K562 (cell line): ENCODE data around the gene SNAPC2.

Experiments
- BHLHE40 ChIP-seq: IDR thresholded peaks from 2 replicates; pipeline ENCODE4 v1.6.1; 2011; ENCODE audit warnings: low read length, improper control_type of control experiment
- CTCF ChIP-seq, 3 experiments: IDR thresholded peaks in 2 of 3; conservative IDR thresholded peaks in 1 of 3; 2 replicates each; pipeline ENCODE4 v1.5.1; 2011 to 2012; ENCODE audit warnings: low read length in 3 of 3, mild to moderate bottlenecking in 3 of 3, control low read depth in 2 of 3, improper control_type of control experiment in 1 of 3, inconsistent platforms in 1 of 3, low read depth in 1 of 3, mixed read lengths in 1 of 3, moderate library complexity in 1 of 3; ENCODE audit not compliant: insufficient read depth in 2 of 3
- FOS ChIP-seq: IDR thresholded peaks from 3 replicates; pipeline ENCODE4 v1.6.1; 2011; ENCODE audit not compliant: insufficient read length; ENCODE audit errors: extremely low read depth
- KLF13 ChIP-seq: fragments of 450-650 bp; IDR thresholded peaks from 2 replicates; pipeline ENCODE4 v1.6.1; 2016; ENCODE audit warnings: missing genetic modification characterization, low read depth, mild to moderate bottlenecking, missing compliant biosample characterization, moderate library complexity, borderline replicate concordance
- MAZ ChIP-seq, 2 experiments: fragments of 450-650 bp in 1 of 2; sonication (generic) in 1 of 2; formaldehyde crosslinking; IDR thresholded peaks in 1 of 2; conservative IDR thresholded peaks in 1 of 2; 2 replicates each; pipeline versions ENCODE4 v1.4.0 to v1.5.0; 2020; ENCODE audit warnings: mild to moderate bottlenecking in 1 of 2, missing genetic modification reagents in 1 of 2
- MYC ChIP-seq, 2 experiments: fragments of 250-450 bp in 1 of 2; sonication (Bioruptor Pico) in 1 of 2; IDR thresholded peaks; 2 replicates each; pipeline versions ENCODE4 v1.5.1 to v1.6.1; 2012 to 2021; ENCODE audit warnings: low read depth in 2 of 2, borderline replicate concordance in 1 of 2, improper control_type of control experiment in 1 of 2, low read length in 1 of 2, mild to moderate bottlenecking in 1 of 2, moderate library complexity in 1 of 2
- NFE2L1 ChIP-seq: fragments of 450-650 bp; IDR thresholded peaks from 2 replicates; pipeline ENCODE4 v1.6.1; 2016; ENCODE audit warnings: missing genetic modification characterization, low read depth, mild to moderate bottlenecking, missing compliant biosample characterization, moderate library complexity, borderline replicate concordance
- RNF2 ChIP-seq: sonication (generic); IDR thresholded peaks from 2 replicates; pipeline ENCODE4 v1.6.1; 2016
- ZC3H11A ChIP-seq: IDR thresholded peaks from 2 replicates; pipeline ENCODE4 v1.6.1; 2012; ENCODE audit warnings: low read depth, low read length, improper control_type of control experiment
- ZNF384 ChIP-seq: IDR thresholded peaks from 2 replicates; pipeline ENCODE4 v1.6.1; 2012; ENCODE audit warnings: low read depth, low read length, improper control_type of control experiment
- TF ChIP-seq, protein P1 (sequence below): sonication (generic); formaldehyde crosslinking; IDR thresholded peaks from 2 replicates; pipeline ENCODE4 v1.9.0; 2022; ENCODE audit warnings: mild to moderate bottlenecking, missing genetic modification reagents
- TF ChIP-seq, protein P2 (sequence below): sonication (generic); formaldehyde crosslinking; IDR thresholded peaks from 2 replicates; pipeline ENCODE4 v1.8.0; 2022; ENCODE audit warnings: mild to moderate bottlenecking, missing genetic modification reagents, borderline replicate concordance
- TF ChIP-seq, protein P3 (sequence below): fragments of 250-450 bp; sonication (Bioruptor Pico); IDR thresholded peaks from 2 replicates; pipeline ENCODE4 v1.4.0; 2020; ENCODE audit warnings: borderline replicate concordance

DNA sequence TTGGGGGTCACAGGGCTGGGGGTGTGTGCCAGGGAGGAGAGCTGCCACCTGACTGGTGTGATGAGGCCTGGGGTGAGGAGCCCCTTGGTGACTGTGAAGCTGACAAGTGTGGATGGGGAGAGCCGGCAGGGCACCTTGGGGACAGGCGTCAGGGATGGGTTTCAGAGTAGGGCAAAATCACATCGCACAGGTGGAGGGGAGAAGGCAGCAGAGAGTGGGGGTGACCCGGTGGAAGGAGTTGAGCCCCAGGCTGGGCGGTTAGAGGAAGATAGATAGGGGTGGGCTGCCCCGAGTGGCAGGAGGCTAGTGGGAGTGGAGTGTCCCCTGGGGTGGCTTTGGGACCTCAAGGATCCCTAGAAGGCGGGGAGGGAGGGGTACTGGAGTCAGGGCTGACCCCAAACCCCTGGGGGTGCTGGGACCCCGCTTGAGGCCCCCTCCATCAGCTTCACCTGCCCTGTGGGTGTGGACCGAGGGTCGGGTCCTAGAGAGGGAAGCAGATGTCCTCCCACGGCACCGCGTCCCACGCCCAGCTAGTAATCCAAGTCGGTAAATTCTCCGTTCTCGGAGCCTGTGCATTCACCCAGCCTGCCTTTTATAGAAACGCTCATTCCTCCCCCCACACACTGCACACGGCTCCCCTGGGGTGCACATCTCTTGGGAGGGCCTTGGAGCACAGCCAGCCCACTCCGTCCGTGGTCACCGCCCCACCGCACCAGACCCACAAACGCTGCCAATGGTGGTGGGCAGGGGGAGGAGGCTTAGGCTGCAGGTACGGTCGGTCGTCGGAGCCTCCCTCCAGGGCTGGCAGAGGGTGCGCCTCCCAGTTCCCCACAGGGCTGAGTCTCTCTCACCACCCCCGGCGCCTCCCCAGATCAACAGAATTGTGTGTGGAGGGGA is 3.4 kb downstream of the SNAPC2 start:
- no peak for TF ChIP-seq MYC (IDR thresholded peaks at IDR 0.05; ENCODE audit: low read depth, low read length)
- TF ChIP-seq MYC (CRISPR knock-in tag; IDR thresholded peaks at IDR 0.05; ENCODE audit: borderline replicate concordance, low read depth) = no peak
- TF ChIP-seq CTCF (IDR thresholded peaks at IDR 0.05 in 2 of 3, conservative IDR thresholded peaks at IDR 0.05 in 1 of 3; ENCODE audit: insufficient read depth in 2 of 3, low read depth in 1 of 3, low read length in 3 of 3) = no peak
- TF ChIP-seq, protein P1, sequence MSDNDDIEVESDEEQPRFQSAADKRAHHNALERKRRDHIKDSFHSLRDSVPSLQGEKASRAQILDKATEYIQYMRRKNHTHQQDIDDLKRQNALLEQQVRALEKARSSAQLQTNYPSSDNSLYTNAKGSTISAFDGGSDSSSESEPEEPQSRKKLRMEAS = no peak
- no peak for TF ChIP-seq KLF13 (tag)
- no peak for TF ChIP-seq ZC3H11A
- TF ChIP-seq ZNF384 = no peak
- TF ChIP-seq FOS = no peak
- no peak for TF ChIP-seq RNF2
- TF ChIP-seq BHLHE40 = no peak
- TF ChIP-seq, protein P2, sequence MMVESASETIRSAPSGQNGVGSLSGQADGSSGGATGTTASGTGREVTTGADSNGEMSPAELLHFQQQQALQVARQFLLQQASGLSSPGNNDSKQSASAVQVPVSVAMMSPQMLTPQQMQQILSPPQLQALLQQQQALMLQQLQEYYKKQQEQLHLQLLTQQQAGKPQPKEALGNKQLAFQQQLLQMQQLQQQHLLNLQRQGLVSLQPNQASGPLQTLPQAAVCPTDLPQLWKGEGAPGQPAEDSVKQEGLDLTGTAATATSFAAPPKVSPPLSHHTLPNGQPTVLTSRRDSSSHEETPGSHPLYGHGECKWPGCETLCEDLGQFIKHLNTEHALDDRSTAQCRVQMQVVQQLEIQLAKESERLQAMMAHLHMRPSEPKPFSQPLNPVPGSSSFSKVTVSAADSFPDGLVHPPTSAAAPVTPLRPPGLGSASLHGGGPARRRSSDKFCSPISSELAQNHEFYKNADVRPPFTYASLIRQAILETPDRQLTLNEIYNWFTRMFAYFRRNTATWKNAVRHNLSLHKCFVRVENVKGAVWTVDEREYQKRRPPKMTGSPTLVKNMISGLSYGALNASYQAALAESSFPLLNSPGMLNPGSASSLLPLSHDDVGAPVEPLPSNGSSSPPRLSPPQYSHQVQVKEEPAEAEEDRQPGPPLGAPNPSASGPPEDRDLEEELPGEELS = no peak
- TF ChIP-seq MAZ (CRISPR knock-in tag; conservative IDR thresholded peaks at IDR 0.05 in 1 of 2, IDR thresholded peaks at IDR 0.05 in 1 of 2) = no peak
- no peak for TF ChIP-seq NFE2L1 (tag)
- TF ChIP-seq, protein P3, sequence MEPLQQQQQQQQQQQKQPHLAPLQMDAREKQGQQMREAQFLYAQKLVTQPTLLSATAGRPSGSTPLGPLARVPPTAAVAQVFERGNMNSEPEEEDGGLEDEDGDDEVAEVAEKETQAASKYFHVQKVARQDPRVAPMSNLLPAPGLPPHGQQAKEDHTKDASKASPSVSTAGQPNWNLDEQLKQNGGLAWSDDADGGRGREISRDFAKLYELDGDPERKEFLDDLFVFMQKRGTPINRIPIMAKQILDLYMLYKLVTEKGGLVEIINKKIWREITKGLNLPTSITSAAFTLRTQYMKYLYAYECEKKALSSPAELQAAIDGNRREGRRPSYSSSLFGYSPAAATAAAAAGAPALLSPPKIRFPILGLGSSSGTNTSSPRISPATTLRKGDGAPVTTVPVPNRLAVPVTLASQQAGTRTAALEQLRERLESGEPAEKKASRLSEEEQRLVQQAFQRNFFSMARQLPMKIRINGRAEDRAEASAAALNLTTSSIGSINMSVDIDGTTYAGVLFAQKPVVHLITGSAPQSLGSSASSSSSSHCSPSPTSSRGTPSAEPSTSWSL (CRISPR knock-in tag) = no peak
